ENCODE data around the gene TMX1.

Gene TMX1

GRCh38 chr14:51290132-51290531, 50.1 kb downstream of the TMX1 start:
- TF ChIP-seq, protein P1, sequence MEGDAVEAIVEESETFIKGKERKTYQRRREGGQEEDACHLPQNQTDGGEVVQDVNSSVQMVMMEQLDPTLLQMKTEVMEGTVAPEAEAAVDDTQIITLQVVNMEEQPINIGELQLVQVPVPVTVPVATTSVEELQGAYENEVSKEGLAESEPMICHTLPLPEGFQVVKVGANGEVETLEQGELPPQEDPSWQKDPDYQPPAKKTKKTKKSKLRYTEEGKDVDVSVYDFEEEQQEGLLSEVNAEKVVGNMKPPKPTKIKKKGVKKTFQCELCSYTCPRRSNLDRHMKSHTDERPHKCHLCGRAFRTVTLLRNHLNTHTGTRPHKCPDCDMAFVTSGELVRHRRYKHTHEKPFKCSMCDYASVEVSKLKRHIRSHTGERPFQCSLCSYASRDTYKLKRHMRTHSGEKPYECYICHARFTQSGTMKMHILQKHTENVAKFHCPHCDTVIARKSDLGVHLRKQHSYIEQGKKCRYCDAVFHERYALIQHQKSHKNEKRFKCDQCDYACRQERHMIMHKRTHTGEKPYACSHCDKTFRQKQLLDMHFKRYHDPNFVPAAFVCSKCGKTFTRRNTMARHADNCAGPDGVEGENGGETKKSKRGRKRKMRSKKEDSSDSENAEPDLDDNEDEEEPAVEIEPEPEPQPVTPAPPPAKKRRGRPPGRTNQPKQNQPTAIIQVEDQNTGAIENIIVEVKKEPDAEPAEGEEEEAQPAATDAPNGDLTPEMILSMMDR (IDR thresholded peaks at IDR 0.05; ENCODE audit: low read depth, low read length): no peak
- TF ChIP-seq POLR2A (IDR thresholded peaks at IDR 0.05; ENCODE audit: extremely low read depth, insufficient read length) (no peak), MYC (IDR thresholded peaks at IDR 0.05; ENCODE audit: low read depth, low read length) (no peak)
- TF ChIP-seq, protein P2, sequence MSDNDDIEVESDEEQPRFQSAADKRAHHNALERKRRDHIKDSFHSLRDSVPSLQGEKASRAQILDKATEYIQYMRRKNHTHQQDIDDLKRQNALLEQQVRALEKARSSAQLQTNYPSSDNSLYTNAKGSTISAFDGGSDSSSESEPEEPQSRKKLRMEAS (IDR thresholded peaks at IDR 0.05; ENCODE audit: low read depth, low read length): no peak
- no peak overlapping the region for H3K4me3 ChIP-seq (ENCODE audit: low read depth, low read length)
- DNase-seq (ENCODE audit: low read depth): no peak

- no peak for DNase-seq (ENCODE audit: low read depth)
- TF ChIP-seq, protein P2 (IDR thresholded peaks at IDR 0.05; ENCODE audit: low read depth, low read length): no peak
- TF ChIP-seq, protein P1 (IDR thresholded peaks at IDR 0.05; ENCODE audit: low read depth, low read length): no peak
- TF ChIP-seq POLR2A (IDR thresholded peaks at IDR 0.05; ENCODE audit: extremely low read depth, insufficient read length) (no peak), MYC (IDR thresholded peaks at IDR 0.05; ENCODE audit: low read depth, low read length) (no peak)
- H3K4me3 ChIP-seq (ENCODE audit: low read depth, low read length): no peak overlapping the region
Observed at GRCh38 chr14:51291016-51291415, 51.0 kb downstream of the TMX1 start.

- TF ChIP-seq, protein P1 (IDR thresholded peaks at IDR 0.05; ENCODE audit: low read depth, low read length): no peak
- TF ChIP-seq, protein P2 (IDR thresholded peaks at IDR 0.05; ENCODE audit: low read depth, low read length): no peak
- TF ChIP-seq MYC (IDR thresholded peaks at IDR 0.05; ENCODE audit: low read depth, low read length): no peak
- no peak for TF ChIP-seq POLR2A (IDR thresholded peaks at IDR 0.05; ENCODE audit: extremely low read depth, insufficient read length)
- DNase-seq (ENCODE audit: low read depth): no peak
Observed at GRCh38 chr14:51293149-51293911, 53.3 kb downstream of the TMX1 start.

DNA sequence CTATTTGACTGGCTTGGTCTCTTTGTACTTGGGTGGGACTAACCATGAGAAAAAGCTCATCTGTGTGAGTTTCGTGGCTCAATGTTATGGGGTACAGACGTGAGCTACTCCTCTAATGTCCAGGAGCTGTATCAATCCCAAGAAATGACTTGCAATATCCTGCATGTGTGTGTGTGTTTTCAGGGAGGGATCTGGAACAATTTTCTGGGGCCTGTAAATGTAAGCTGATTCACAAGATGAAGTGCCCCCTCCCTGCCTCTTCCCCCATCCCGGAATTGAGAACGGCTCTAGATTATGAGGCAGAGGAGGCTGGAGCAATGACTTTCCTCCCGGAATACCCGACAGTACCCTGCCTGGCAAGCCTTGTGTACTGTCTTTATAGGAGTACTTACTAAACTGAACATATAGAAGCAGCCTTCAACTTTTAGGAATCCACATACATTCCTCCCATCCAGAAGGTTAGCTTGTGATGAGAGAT, 53.9 kb downstream of the TMX1 start:
- no peak for DNase-seq (ENCODE audit: low read depth)
- TF ChIP-seq POLR2A (IDR thresholded peaks at IDR 0.05; ENCODE audit: extremely low read depth, insufficient read length) (no peak), MYC (IDR thresholded peaks at IDR 0.05; ENCODE audit: low read depth, low read length) (no peak)
- TF ChIP-seq, protein P2 (IDR thresholded peaks at IDR 0.05; ENCODE audit: low read depth, low read length): no peak
- TF ChIP-seq, protein P1 (IDR thresholded peaks at IDR 0.05; ENCODE audit: low read depth, low read length): no peak
- no peak overlapping the region for H3K4me3 ChIP-seq (ENCODE audit: low read depth, low read length)

More at GRCh38 chr14:51293149-51293911, 53.3 kb downstream of the TMX1 start:
- H3K4me3 ChIP-seq (ENCODE audit: low read depth, low read length): no peak overlapping the region

GRCh38 chr14:51294951-51295525, 55.0 kb downstream of the TMX1 start:
- TF ChIP-seq, protein P2 (IDR thresholded peaks at IDR 0.05; ENCODE audit: low read depth, low read length): no peak
- TF ChIP-seq, protein P1 (IDR thresholded peaks at IDR 0.05; ENCODE audit: low read depth, low read length): no peak
- TF ChIP-seq POLR2A (IDR thresholded peaks at IDR 0.05; ENCODE audit: extremely low read depth, insufficient read length): no peak
- no peak for TF ChIP-seq MYC (IDR thresholded peaks at IDR 0.05; ENCODE audit: low read depth, low read length)

More at GRCh38 chr14:51294951-51295525, 55.0 kb downstream of the TMX1 start:
- no peak for DNase-seq (ENCODE audit: low read depth)
- H3K4me3 ChIP-seq (ENCODE audit: low read depth, low read length): no peak overlapping the region
